HEK293 (cell line): ENCODE results near the gene HOATZ.

ENCODE experiments used
- BCL11B ChIP-seq: fragments of 450-650 bp; formaldehyde crosslinking; IDR thresholded peaks from 2 replicates; pipeline ENCODE4 v1.5.1; 2016; ENCODE audit warnings: low read depth, missing biosample characterization, missing genetic modification characterization
- CTCF ChIP-seq: fragments of 450-650 bp; formaldehyde crosslinking; IDR thresholded peaks from 2 replicates; pipeline ENCODE4 v1.5.1; 2016; ENCODE audit warnings: missing biosample characterization, missing genetic modification characterization
- ZNF2 ChIP-seq: fragments of 450-650 bp; formaldehyde crosslinking; IDR thresholded peaks from 2 replicates; pipeline ENCODE4 v1.5.1; 2016; ENCODE audit warnings: missing biosample characterization, missing genetic modification characterization
- ZNF280C ChIP-seq: fragments of 450-650 bp; formaldehyde crosslinking; IDR thresholded peaks from 2 replicates; pipeline ENCODE4 v1.5.1; 2016; ENCODE audit warnings: missing biosample characterization, missing genetic modification characterization
- ZNF785 ChIP-seq: fragments of 450-650 bp; formaldehyde crosslinking; IDR thresholded peaks from 2 replicates; pipeline ENCODE4 v1.5.1; 2016; ENCODE audit warnings: missing biosample characterization, missing genetic modification characterization

GRCh38 chr11:111528557-111528956 lies 14.0 kb downstream of the HOATZ start:
- TF ChIP-seq CTCF (tag by site-specific recombination) (no peak), ZNF2 (tag by site-specific recombination) (no peak), ZNF785 (no peak), ZNF280C (tag by site-specific recombination) (no peak), BCL11B (no peak)
